Breast epithelium (tissue), 3 donors: ENCODE results near the gene CD151.

Experiments
- POLR2A ChIP-seq: fragments of 450-650 bp; IDR thresholded peaks from one replicate; pipeline ENCODE4 v1.6.1; 2016; ENCODE audit warnings: antibody characterized with exemption, mild to moderate bottlenecking, moderate library complexity
- POLR2AphosphoS5 ChIP-seq, 3 donors: sonication (generic); formaldehyde crosslinking; IDR thresholded peaks; one replicate each; pipeline ENCODE4 v1.6.1; 2017; ENCODE audit warnings: antibody characterized with exemption in 3 of 3
- TF ChIP-seq, protein P1 (sequence below), 3 donors: fragments of 450-650 bp; IDR thresholded peaks; one replicate each; pipeline ENCODE4 v1.5.1; 2016 to 2017; ENCODE audit warnings: antibody characterized with exemption in 3 of 3, mild to moderate bottlenecking in 3 of 3, moderate library complexity in 3 of 3

- no peak for TF ChIP-seq POLR2A
- TF ChIP-seq, protein P1, sequence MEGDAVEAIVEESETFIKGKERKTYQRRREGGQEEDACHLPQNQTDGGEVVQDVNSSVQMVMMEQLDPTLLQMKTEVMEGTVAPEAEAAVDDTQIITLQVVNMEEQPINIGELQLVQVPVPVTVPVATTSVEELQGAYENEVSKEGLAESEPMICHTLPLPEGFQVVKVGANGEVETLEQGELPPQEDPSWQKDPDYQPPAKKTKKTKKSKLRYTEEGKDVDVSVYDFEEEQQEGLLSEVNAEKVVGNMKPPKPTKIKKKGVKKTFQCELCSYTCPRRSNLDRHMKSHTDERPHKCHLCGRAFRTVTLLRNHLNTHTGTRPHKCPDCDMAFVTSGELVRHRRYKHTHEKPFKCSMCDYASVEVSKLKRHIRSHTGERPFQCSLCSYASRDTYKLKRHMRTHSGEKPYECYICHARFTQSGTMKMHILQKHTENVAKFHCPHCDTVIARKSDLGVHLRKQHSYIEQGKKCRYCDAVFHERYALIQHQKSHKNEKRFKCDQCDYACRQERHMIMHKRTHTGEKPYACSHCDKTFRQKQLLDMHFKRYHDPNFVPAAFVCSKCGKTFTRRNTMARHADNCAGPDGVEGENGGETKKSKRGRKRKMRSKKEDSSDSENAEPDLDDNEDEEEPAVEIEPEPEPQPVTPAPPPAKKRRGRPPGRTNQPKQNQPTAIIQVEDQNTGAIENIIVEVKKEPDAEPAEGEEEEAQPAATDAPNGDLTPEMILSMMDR (IDR thresholded peaks at IDR 0.05): no peak
- TF ChIP-seq POLR2AphosphoS5 (IDR thresholded peaks at IDR 0.05): no peak
Observed at GRCh38 chr11:860234-861104, 27.7 kb downstream of the CD151 start.
